Measurements from ENCODE around the gene PRKG1. TPM values are rescaled to one million over a fixed set of nuclear protein-coding genes. Genes with fewer than 3 reads are reported as not detected.

The PRKG1 gene
- total and polyA plus RNA-seq, 2 of the 4 experiments (the other 2 are of a cell fraction), result 3.5 to 18.3 TPM

GRCh38 chr10:51920672-51921071, 846.4 kb downstream of the PRKG1 start:
- Histone ChIP-seq H3K9ac (ENCODE audit: low read depth, low read length) (no peak overlapping the region), H3K4me1 (ENCODE audit: control insufficient read depth, insufficient read depth, low read length) (no peaks in the 10 kb centered on the region), H4K20me1 (ENCODE audit: insufficient read depth, low read length) (no peaks in the 10 kb centered on the region), H3K27ac (ENCODE audit: insufficient read depth, low read length) (no peak overlapping the region), H3K79me1 (ENCODE audit: low read depth in 1 of 2, low read length in 2 of 2) (no peaks in the 10 kb centered on the region), H3K36me3 (ENCODE audit: control insufficient read depth, insufficient read depth, low read length) (no peaks in the 10 kb centered on the region), H4K5ac (ENCODE audit: low read depth, low read length) (no peak overlapping the region), H3K14ac (replicated peaks; ENCODE audit: low read depth, low read length) (no peak overlapping the region), H4K8ac (ENCODE audit: low read depth in 2 of 2, low read length in 2 of 2) (no peak overlapping the region), H2BK120ac (ENCODE audit: low read depth, low read length) (no peak overlapping the region), H2BK20ac (ENCODE audit: low read depth, low read length) (no peak overlapping the region), H2AFZ (replicated peaks; ENCODE audit: low read length, poor library complexity) (no peak overlapping the region), H2AK5ac (ENCODE audit: low read depth, low read length) (no peak overlapping the region), H3K18ac (ENCODE audit: low read depth, low read length) (no peak overlapping the region), H2BK5ac (ENCODE audit: low read depth, low read length, poor library complexity, severe bottlenecking) (no peak overlapping the region), H3K4me2 (ENCODE audit: low read depth, low read length) (no peak overlapping the region), H3K9me3 (ENCODE audit: control insufficient read depth, insufficient read depth, low read length) (no peaks in the 10 kb centered on the region), H3K27me3 (ENCODE audit: control insufficient read depth, insufficient read depth, low read length) (no peaks in the 10 kb centered on the region), H3K56ac (ENCODE audit: extremely low read depth, insufficient read depth, low read length) (no peak overlapping the region), H4K91ac (ENCODE audit: insufficient read depth, low read depth, low read length) (no peak overlapping the region), H3K4ac (ENCODE audit: low read depth, low read length) (no peak overlapping the region), H2BK15ac (ENCODE audit: low read depth, low read length) (no peak overlapping the region), H2AK9ac (replicated peaks; ENCODE audit: low read depth, low read length, poor library complexity) (no peak overlapping the region), H3K23ac (ENCODE audit: low read depth, low read length) (no peak overlapping the region), H3K4me3 (ENCODE audit: insufficient read depth, low read depth, low read length) (no peak overlapping the region), H3K9me1 (ENCODE audit: insufficient read depth, low read length) (no peaks in the 10 kb centered on the region)
- ATAC-seq (ENCODE audit: low read depth), result no peak
- BruUV-seq (replicated peaks), result no TSS peak
- dilution Hi-C loops (cut with HindIII; ENCODE audit: low sequenced_read_pairs, unreplicated experiment) (no loop called here), in situ Hi-C loops (cut with MboI; ENCODE audit: low sequenced_read_pairs) (no loop called here), intact Hi-C loops (cut with micrococcal nuclease) (no loop called here)
- TF ChIP-seq USF2 (IDR thresholded peaks at IDR 0.05; ENCODE audit: low read depth, low read length), result no peak
- no peak for TF ChIP-seq RCOR1 (IDR thresholded peaks at IDR 0.05; ENCODE audit: insufficient replicate concordance, low read length)
- no peak for TF ChIP-seq NFE2L2 (IDR thresholded peaks at IDR 0.05; ENCODE audit: low read depth, low read length)
- TF ChIP-seq FOS (IDR thresholded peaks at IDR 0.05; ENCODE audit: low read depth, low read length), result no peak
- TF ChIP-seq RFX5 (IDR thresholded peaks at IDR 0.05; ENCODE audit: low read depth, low read length), result no peak
- TF ChIP-seq SMC3 (IDR thresholded peaks at IDR 0.05; ENCODE audit: low read depth, low read length), result no peak
- TF ChIP-seq RAD21 (IDR thresholded peaks at IDR 0.05; ENCODE audit: low read length), result no peak
- no peak for TF ChIP-seq MXI1 (IDR thresholded peaks at IDR 0.05; ENCODE audit: borderline replicate concordance, low read depth, low read length)
- no peak for TF ChIP-seq MAFK (IDR thresholded peaks at IDR 0.05; ENCODE audit: low read depth, low read length)
- no peak for TF ChIP-seq POLR2A (IDR thresholded peaks at IDR 0.05; ENCODE audit: low read depth, low read length)
- TF ChIP-seq CEBPB (IDR thresholded peaks at IDR 0.05; ENCODE audit: low read depth, low read length), result no peak
- no peak for TF ChIP-seq CHD1 (IDR thresholded peaks at IDR 0.05; ENCODE audit: low read depth, low read length)
- no peak for TF ChIP-seq MAZ (IDR thresholded peaks at IDR 0.05; ENCODE audit: borderline replicate concordance, low read depth, low read length)
- TF ChIP-seq ELK1 (IDR thresholded peaks at IDR 0.05; ENCODE audit: borderline replicate concordance, low read depth, low read length), result no peak
- no peak for TF ChIP-seq BHLHE40 (IDR thresholded peaks at IDR 0.05; ENCODE audit: low read depth, low read length)
- TF ChIP-seq CTCF (conservative IDR thresholded peaks at IDR 0.05; ENCODE audit: low read depth, low read length), result no peak
- CTCF ChIA-PET, result interaction anchor here (1.1 kb wide), 1 partner anchor 9 kb away, joined by 3 read pairs; no protein-coding TSS in a partner anchor
- POLR2A ChIA-PET (ENCODE audit: unreplicated experiment), result no interaction called here
- no peak for DNase-seq
